BJ (cell line): ENCODE results near the gene TP53I11. TPM values are rescaled to one million over a fixed set of nuclear protein-coding genes. Genes with fewer than 3 reads are reported as not detected.

Experiments
- CTCF ChIA-PET: fragments of 350-600 bp; formaldehyde crosslinking; extraction: SDS; loops from one replicate; lab custom pipeline; 2021; ENCODE audit warnings: antibody characterized with exemption, inconsistent platforms; lab: Yijun Ruan, JAX
- POLR2A ChIA-PET: fragments of 300-600 bp; sonication (Branson Sonifier 250); formaldehyde crosslinking; extraction: SDS; loops from one replicate; lab custom pipeline; 2021; ENCODE audit warnings: antibody characterized with exemption; lab: Charles Lee
- DNase-seq: peaks from one replicate; pipeline ENCODE4 v3.0.0-alpha.2; 2011; ENCODE audit warnings: low read depth
- H3K27me3 ChIP-seq: 2 replicates; pipeline ENCODE4 v1.6.0; 2011; ENCODE audit warnings: low read length; ENCODE audit not compliant: control insufficient read depth, insufficient read depth
- H3K36me3 ChIP-seq: 2 replicates; pipeline ENCODE4 v1.5.1; 2011; ENCODE audit warnings: low read length; ENCODE audit not compliant: control insufficient read depth, insufficient read depth
- H3K4me3 ChIP-seq: 2 replicates; pipeline ENCODE4 v1.5.1; 2011; ENCODE audit warnings: low read depth, mild to moderate bottlenecking, control low read depth, low read length
- CTCF ChIP-seq: IDR thresholded peaks from 2 replicates; pipeline ENCODE4 v1.5.1; 2011; ENCODE audit warnings: low read depth, mild to moderate bottlenecking, control low read depth, inconsistent platforms, low read length, moderate library complexity; ENCODE audit not compliant: insufficient read depth
- polyA plus RNA-seq: library from polyadenylated mRNA; depleted of rRNA; stranded (reverse); fragments of >200 nt; gene quantifications from 2 replicates; pipeline ENCODE4 v1.2.3, GENCODE V29; 2011

TP53I11 gene
- polyA plus RNA-seq, 1 experiment: 29.6 TPM

- no peaks in the 10 kb centered on the region for H3K36me3 ChIP-seq
- DNase-seq: no peak
- CTCF ChIA-PET: interaction anchor here (1.2 to 12.6 kb wide), 5 partner anchors 12 to 350 kb away, joined by 3 to 188 read pairs (median 3); no protein-coding TSS in a partner anchor
- no peak for TF ChIP-seq CTCF
- H3K4me3 ChIP-seq: no peak overlapping the region
- POLR2A ChIA-PET: no interaction called here
- peaks cover 7% of the 10 kb centered on the region for H3K27me3 ChIP-seq
Measured at GRCh38 chr11:44906649-44907048, 44.0 kb downstream of the TP53I11 start.

GRCh38 chr11:44905131-44905866 is 45.4 kb downstream of the TP53I11 start:
- no peak for TF ChIP-seq CTCF

GRCh38 chr11:44904261-44905020 is 46.2 kb downstream of the TP53I11 start:
- H3K36me3 ChIP-seq: no peaks in the 10 kb centered on the region
- no peak overlapping the region for H3K4me3 ChIP-seq
- DNase-seq: no peak
- no peak for TF ChIP-seq CTCF
- ChIA-PET CTCF (interaction anchor here (1.3 to 12.6 kb wide), 3 partner anchors 10 to 285 kb away, joined by 3 to 188 read pairs (median 7); no protein-coding TSS in a partner anchor), POLR2A (no interaction called here)
- peaks cover 7% of the 10 kb centered on the region for H3K27me3 ChIP-seq

More at GRCh38 chr11:44905131-44905866, 45.4 kb downstream of the TP53I11 start:
- H3K27me3 ChIP-seq: peaks cover 7% of the 10 kb centered on the region
- CTCF ChIA-PET: interaction anchor here (12.6 kb wide), 1 partner anchor 282 kb away, joined by 188 read pairs; no protein-coding TSS in a partner anchor
- POLR2A ChIA-PET: no interaction called here
- H3K36me3 ChIP-seq: no peaks in the 10 kb centered on the region
- H3K4me3 ChIP-seq: no peak overlapping the region
- DNase-seq: no peak

- peaks cover 10% of the 10 kb centered on the region for H3K27me3 ChIP-seq
Measured at GRCh38 chr11:44903518-44903917, 47.2 kb downstream of the TP53I11 start.

More at GRCh38 chr11:44903518-44903917, 47.2 kb downstream of the TP53I11 start:
- CTCF ChIA-PET: interaction anchor here (1.3 to 6.3 kb wide), 3 partner anchors 8 to 284 kb away, joined by 3 to 32 read pairs (median 7); no protein-coding TSS in a partner anchor
- H3K4me3 ChIP-seq: no peak overlapping the region
- POLR2A ChIA-PET: no interaction called here
- DNase-seq: no peak
- no peak for TF ChIP-seq CTCF
- no peaks in the 10 kb centered on the region for H3K36me3 ChIP-seq
